Measurements from ENCODE around the gene TMEM273. TPM values are rescaled to one million over a fixed set of nuclear protein-coding genes. Genes with fewer than 3 reads are reported as not detected.

The TMEM273 gene
- total RNA-seq, 5 donors from 2014 or later (not counting 1 experiment from before 2014, with no cell fraction given), result 8.4 to 22.9 (median 15.6) TPM

DNA sequence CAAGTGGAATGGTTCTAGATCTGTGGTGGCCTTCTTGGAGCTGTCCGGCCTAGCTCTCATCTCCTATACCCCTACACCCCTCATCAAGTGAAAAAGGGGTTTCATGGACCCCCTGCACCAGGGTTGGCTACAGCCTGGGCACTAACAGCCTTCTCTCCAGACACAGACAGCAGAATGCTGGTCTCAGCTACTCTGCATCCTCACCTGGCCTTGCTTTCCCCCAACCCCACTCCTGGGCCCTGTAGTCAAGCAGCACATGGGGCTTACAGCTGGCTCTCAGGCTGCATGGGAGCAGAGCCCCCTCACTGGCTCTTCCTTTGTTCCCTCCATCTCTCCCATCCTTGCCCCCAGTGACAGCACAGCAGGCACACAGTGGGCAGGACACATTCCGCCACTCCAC, 20.8 kb upstream of the TMEM273 start:
- no peak overlapping the region for H3K4me3 Mint-ChIP-seq
- peaks cover 0 to 7% (median 0%) of the 10 kb centered on the region in 3 donors for H3K4me1 Mint-ChIP-seq
- peaks cover 0 to 7% (median 0%) of the 10 kb centered on the region in 3 donors for H3K9me3 Mint-ChIP-seq
- 100% methylated on average over 1 of the region's 2 CpGs for WGBS (ENCODE audit: insufficient coverage)
- H3K27me3 Mint-ChIP-seq, result peaks cover 26% of the 10 kb centered on the region in 2 donors
- POLR2A ChIA-PET, result no interaction called here
- no peaks in the 10 kb centered on the region for H3K4me1 ChIP-seq (ENCODE audit: control insufficient read depth in 1 of 2, extremely low read depth in 1 of 2, insufficient read depth in 2 of 2, low read length in 2 of 2)
- CTCF ChIA-PET, result no interaction called here
- no peaks in the 10 kb centered on the region for H3K36me3 Mint-ChIP-seq
- no peaks in the 10 kb centered on the region for H3K36me3 ChIP-seq (ENCODE audit: control insufficient read depth in 2 of 2, extremely low read depth in 1 of 2, insufficient read depth in 1 of 2, low read length in 1 of 2)
- ATAC-seq (replicated peaks in 1 of 4) (no peak), DNase-seq (no peak)
- H3K27ac Mint-ChIP-seq, result no peak overlapping the region
- no peaks in the 10 kb centered on the region for H3K9me3 ChIP-seq
- H3K27ac ChIP-seq (ENCODE audit: low read length), result no peak overlapping the region
- H3K4me3 ChIP-seq (ENCODE audit: control insufficient read depth in 1 of 2, extremely low read depth in 1 of 2, low read length in 1 of 2), result no peak overlapping the region
- peaks cover 0 to 20% of the 10 kb centered on the region in 2 experiments for H3K27me3 ChIP-seq (replicated peaks in 1 of 2; ENCODE audit: control insufficient read depth in 2 of 2, extremely low read depth in 1 of 2, insufficient read depth in 2 of 2, low read length in 1 of 2)

DNA sequence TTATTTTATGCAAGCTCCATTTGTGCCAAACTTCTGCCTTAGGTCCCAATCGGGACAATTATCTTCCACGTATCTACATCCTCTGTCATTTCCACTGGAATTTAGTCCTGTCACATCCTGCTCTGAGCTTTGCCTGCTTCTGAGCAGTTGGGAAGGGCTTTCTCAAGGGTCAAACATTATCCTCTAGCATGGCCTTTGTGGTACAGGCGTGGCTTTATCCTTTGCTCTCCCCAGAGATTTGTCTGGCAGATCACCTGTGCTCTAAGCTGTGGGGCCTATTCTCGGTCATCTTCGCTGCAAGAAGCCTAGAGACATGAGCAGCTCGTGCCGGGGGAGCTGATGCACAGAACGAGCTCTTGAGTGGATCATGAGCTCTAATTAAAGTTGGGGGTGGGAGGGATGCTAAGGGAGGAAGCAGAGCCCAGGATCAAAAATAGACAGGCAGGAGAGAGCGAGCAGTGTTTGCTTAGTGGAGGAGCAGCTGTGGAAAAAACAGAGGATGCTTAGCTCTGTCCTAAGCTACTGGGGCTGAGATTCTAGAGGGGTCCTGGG, 19.8 kb upstream of the TMEM273 start:
- H3K27ac Mint-ChIP-seq, result no peak overlapping the region
- Histone ChIP-seq H3K4me1 (ENCODE audit: control insufficient read depth in 1 of 2, extremely low read depth in 1 of 2, insufficient read depth in 2 of 2, low read length in 2 of 2) (no peaks in the 10 kb centered on the region), H3K4me3 (ENCODE audit: control insufficient read depth in 1 of 2, extremely low read depth in 1 of 2, low read length in 1 of 2) (no peak overlapping the region), H3K27me3 (replicated peaks in 1 of 2; ENCODE audit: control insufficient read depth in 2 of 2, extremely low read depth in 1 of 2, insufficient read depth in 2 of 2, low read length in 1 of 2) (peaks cover 0 to 17% of the 10 kb centered on the region in 2 experiments), H3K36me3 (ENCODE audit: control insufficient read depth in 2 of 2, extremely low read depth in 1 of 2, insufficient read depth in 1 of 2, low read length in 1 of 2) (no peaks in the 10 kb centered on the region), H3K27ac (ENCODE audit: low read length) (no peak overlapping the region), H3K9me3 (no peaks in the 10 kb centered on the region)
- peaks cover 0 to 9% (median 0%) of the 10 kb centered on the region in 3 donors for H3K9me3 Mint-ChIP-seq
- H3K4me1 Mint-ChIP-seq, result peaks cover 0 to 7% (median 0%) of the 10 kb centered on the region in 3 donors
- no peak for ATAC-seq (replicated peaks in 1 of 4)
- no peak for DNase-seq
- 90% methylated on average over 9 of the region's 9 CpGs for WGBS (ENCODE audit: insufficient coverage)
- no peaks in the 10 kb centered on the region for H3K36me3 Mint-ChIP-seq
- ChIA-PET POLR2A (no interaction called here), CTCF (interaction anchor here in 1 of 2 donors (0.6 kb wide), 1 partner anchor 552 kb away, joined by 4 read pairs; no protein-coding TSS in a partner anchor)
- peaks cover 20 to 22% of the 10 kb centered on the region in 2 donors for H3K27me3 Mint-ChIP-seq
- H3K4me3 Mint-ChIP-seq, result no peak overlapping the region

DNA sequence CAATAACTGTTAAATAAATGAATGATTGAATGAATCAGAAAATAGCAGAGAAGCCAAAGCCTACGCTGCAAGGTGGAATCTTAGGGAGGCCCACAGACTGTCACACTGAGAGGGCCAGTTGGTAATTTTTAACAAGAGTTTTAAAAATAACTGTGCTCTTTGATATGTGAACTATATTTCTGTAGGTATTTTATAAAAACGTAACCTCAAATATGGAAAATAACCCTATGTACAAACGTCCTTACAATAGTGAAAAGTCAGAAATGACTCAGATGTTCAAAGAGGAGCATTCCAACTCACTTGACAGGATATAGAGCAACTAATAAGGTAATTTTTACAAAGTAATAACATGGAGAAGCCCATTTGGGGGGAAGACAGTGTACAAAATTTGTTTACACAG, 18.9 kb upstream of the TMEM273 start:
- Mint-ChIP-seq H3K9me3 (peaks cover 0 to 9% (median 0%) of the 10 kb centered on the region in 3 donors), H3K4me1 (peaks cover 0 to 5% (median 0%) of the 10 kb centered on the region in 3 donors), H3K27me3 (peaks cover 14 to 17% of the 10 kb centered on the region in 2 donors), H3K4me3 (no peak overlapping the region), H3K27ac (no peak overlapping the region), H3K36me3 (no peaks in the 10 kb centered on the region)
- no peak overlapping the region for H3K27ac ChIP-seq (ENCODE audit: low read length)
- no peak overlapping the region for H3K4me3 ChIP-seq (ENCODE audit: control insufficient read depth in 1 of 2, extremely low read depth in 1 of 2, low read length in 1 of 2)
- no peaks in the 10 kb centered on the region for H3K36me3 ChIP-seq (ENCODE audit: control insufficient read depth in 2 of 2, extremely low read depth in 1 of 2, insufficient read depth in 1 of 2, low read length in 1 of 2)
- CTCF ChIA-PET, result no interaction called here
- no peaks in the 10 kb centered on the region for H3K9me3 ChIP-seq
- DNase-seq (no peak), ATAC-seq (replicated peaks in 1 of 4) (no peak)
- H3K4me1 ChIP-seq (ENCODE audit: control insufficient read depth in 1 of 2, extremely low read depth in 1 of 2, insufficient read depth in 2 of 2, low read length in 2 of 2), result no peaks in the 10 kb centered on the region
- no CpG with 5 or more reads among the region's 3 CpGs for WGBS (ENCODE audit: insufficient coverage)
- H3K27me3 ChIP-seq (replicated peaks in 1 of 2; ENCODE audit: control insufficient read depth in 2 of 2, extremely low read depth in 1 of 2, insufficient read depth in 2 of 2, low read length in 1 of 2), result peaks cover 0 to 17% of the 10 kb centered on the region in 2 experiments
- POLR2A ChIA-PET, result no interaction called here

DNA sequence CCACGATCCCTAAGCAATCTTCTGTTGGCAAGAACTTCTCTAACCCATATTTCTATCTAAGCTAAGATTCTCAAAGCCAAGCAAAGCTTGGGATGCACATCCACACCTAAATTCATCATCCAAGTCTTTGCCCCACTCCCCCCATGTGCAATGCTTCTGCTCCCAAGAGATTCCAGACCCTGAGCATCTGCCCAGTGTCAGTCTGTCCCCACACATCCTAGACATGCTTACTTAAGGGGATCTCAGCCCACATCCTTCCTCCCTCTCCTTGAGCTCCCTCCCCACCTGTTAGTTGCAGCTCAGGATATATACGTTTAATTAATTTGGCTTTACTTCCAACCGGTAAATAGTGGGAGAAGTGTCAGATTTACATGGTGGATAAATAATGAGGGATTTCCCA, 17.0 kb upstream of the TMEM273 start:
- no peak overlapping the region for H3K27ac Mint-ChIP-seq
- DNase-seq (no peak), ATAC-seq (replicated peaks in 1 of 4) (no peak)
- 83% methylated on average over 1 of the region's 3 CpGs for whole genome bisulfite sequencing (ENCODE audit: insufficient coverage)
- ChIA-PET CTCF (no interaction called here), POLR2A (no interaction called here)
- H3K27ac ChIP-seq (ENCODE audit: low read length), result no peak overlapping the region
- no peaks in the 10 kb centered on the region for H3K4me1 Mint-ChIP-seq
- H3K27me3 Mint-ChIP-seq, result peaks cover 10 to 17% of the 10 kb centered on the region in 2 donors
- H3K9me3 Mint-ChIP-seq, result peaks cover 0 to 9% (median 0%) of the 10 kb centered on the region in 3 donors
- no peaks in the 10 kb centered on the region for H3K36me3 ChIP-seq (ENCODE audit: control insufficient read depth in 2 of 2, extremely low read depth in 1 of 2, insufficient read depth in 1 of 2, low read length in 1 of 2)
- H3K36me3 Mint-ChIP-seq, result no peaks in the 10 kb centered on the region
- H3K4me3 Mint-ChIP-seq, result no peak overlapping the region
- peaks cover 0 to 17% of the 10 kb centered on the region in 2 experiments for H3K27me3 ChIP-seq (replicated peaks in 1 of 2; ENCODE audit: control insufficient read depth in 2 of 2, extremely low read depth in 1 of 2, insufficient read depth in 2 of 2, low read length in 1 of 2)
- H3K4me3 ChIP-seq (ENCODE audit: control insufficient read depth in 1 of 2, extremely low read depth in 1 of 2, low read length in 1 of 2), result no peak overlapping the region
- H3K9me3 ChIP-seq, result no peaks in the 10 kb centered on the region
- no peaks in the 10 kb centered on the region for H3K4me1 ChIP-seq (ENCODE audit: control insufficient read depth in 1 of 2, extremely low read depth in 1 of 2, insufficient read depth in 2 of 2, low read length in 2 of 2)

DNA sequence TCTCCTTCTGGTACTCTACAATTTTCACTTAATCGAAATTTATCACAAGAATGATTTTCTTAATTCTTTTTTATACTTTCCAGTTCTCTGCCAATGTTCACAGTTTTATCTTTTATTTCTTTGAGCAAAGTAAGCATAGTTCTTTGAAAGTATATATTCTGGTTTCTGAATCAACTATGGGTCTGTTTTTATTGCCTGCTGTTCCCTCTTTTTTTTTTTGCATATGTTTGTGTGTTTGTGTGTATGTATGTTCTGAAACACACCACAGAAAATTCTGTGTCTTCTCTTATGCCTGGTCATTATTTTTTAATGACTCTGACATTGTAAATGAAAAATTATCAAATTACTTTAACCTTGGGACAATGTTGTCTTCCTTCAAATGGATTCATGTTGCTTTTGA, 15.9 kb upstream of the TMEM273 start:
- Histone ChIP-seq H3K36me3 (ENCODE audit: control insufficient read depth in 2 of 2, extremely low read depth in 1 of 2, insufficient read depth in 1 of 2, low read length in 1 of 2) (no peaks in the 10 kb centered on the region), H3K9me3 (no peaks in the 10 kb centered on the region), H3K4me3 (ENCODE audit: control insufficient read depth in 1 of 2, extremely low read depth in 1 of 2, low read length in 1 of 2) (no peak overlapping the region), H3K27ac (ENCODE audit: low read length) (no peak overlapping the region), H3K27me3 (replicated peaks in 1 of 2; ENCODE audit: control insufficient read depth in 2 of 2, extremely low read depth in 1 of 2, insufficient read depth in 2 of 2, low read length in 1 of 2) (peaks cover 0 to 15% of the 10 kb centered on the region in 2 experiments), H3K4me1 (ENCODE audit: control insufficient read depth in 1 of 2, extremely low read depth in 1 of 2, insufficient read depth in 2 of 2, low read length in 2 of 2) (no peaks in the 10 kb centered on the region)
- ChIA-PET CTCF (no interaction called here), POLR2A (no interaction called here)
- H3K4me3 Mint-ChIP-seq, result no peak overlapping the region
- H3K27ac Mint-ChIP-seq, result no peak overlapping the region
- no peak for ATAC-seq (replicated peaks in 1 of 4)
- H3K36me3 Mint-ChIP-seq, result no peaks in the 10 kb centered on the region
- peaks cover 7 to 15% of the 10 kb centered on the region in 2 donors for H3K27me3 Mint-ChIP-seq
- no CpG with 5 or more reads among the region's 1 CpG for WGBS (ENCODE audit: insufficient coverage)
- DNase-seq, result no peak
- H3K9me3 Mint-ChIP-seq, result peaks cover 0 to 9% (median 0%) of the 10 kb centered on the region in 3 donors
- no peaks in the 10 kb centered on the region for H3K4me1 Mint-ChIP-seq

DNA sequence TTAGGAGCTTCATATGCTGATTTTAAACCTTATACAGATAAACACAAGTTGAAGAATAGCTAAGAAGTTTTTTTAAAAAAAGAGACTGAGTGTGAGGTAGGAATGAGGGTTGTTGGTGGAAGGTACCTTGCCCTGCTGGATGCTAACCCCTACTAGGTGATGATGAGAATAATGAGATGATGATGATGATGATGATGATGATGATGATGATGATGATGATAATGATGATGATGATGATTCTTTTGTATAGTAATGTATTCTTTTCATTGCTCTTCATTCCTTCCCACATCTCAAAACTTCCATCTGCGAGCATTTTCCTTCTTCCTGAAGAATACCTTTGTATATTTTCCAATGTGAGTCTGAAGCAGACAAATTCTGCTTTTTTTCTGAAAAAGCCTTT, 14.1 kb upstream of the TMEM273 start:
- Mint-ChIP-seq H3K9me3 (peaks cover 0 to 9% (median 0%) of the 10 kb centered on the region in 3 donors), H3K4me3 (no peak overlapping the region), H3K36me3 (no peaks in the 10 kb centered on the region), H3K4me1 (no peaks in the 10 kb centered on the region), H3K27me3 (peaks cover 13 to 15% of the 10 kb centered on the region in 2 donors), H3K27ac (no peak overlapping the region)
- Histone ChIP-seq H3K4me1 (ENCODE audit: control insufficient read depth in 1 of 2, extremely low read depth in 1 of 2, insufficient read depth in 2 of 2, low read length in 2 of 2) (no peaks in the 10 kb centered on the region), H3K36me3 (ENCODE audit: control insufficient read depth in 2 of 2, extremely low read depth in 1 of 2, insufficient read depth in 1 of 2, low read length in 1 of 2) (no peaks in the 10 kb centered on the region), H3K4me3 (ENCODE audit: control insufficient read depth in 1 of 2, extremely low read depth in 1 of 2, low read length in 1 of 2) (no peak overlapping the region), H3K9me3 (no peaks in the 10 kb centered on the region), H3K27ac (ENCODE audit: low read length) (no peak overlapping the region), H3K27me3 (replicated peaks in 1 of 2; ENCODE audit: control insufficient read depth in 2 of 2, extremely low read depth in 1 of 2, insufficient read depth in 2 of 2, low read length in 1 of 2) (peaks cover 0 to 8% of the 10 kb centered on the region in 2 experiments)
- no CpG with 5 or more reads among the region's 1 CpG for WGBS (ENCODE audit: insufficient coverage)
- POLR2A ChIA-PET, result no interaction called here
- CTCF ChIA-PET, result no interaction called here
- ATAC-seq (replicated peaks in 1 of 4) (no peak), DNase-seq (no peak)

Data from T-cell (primary cell).